Measurements from ENCODE around the gene ADGRA3.

The ADGRA3 gene

DNA sequence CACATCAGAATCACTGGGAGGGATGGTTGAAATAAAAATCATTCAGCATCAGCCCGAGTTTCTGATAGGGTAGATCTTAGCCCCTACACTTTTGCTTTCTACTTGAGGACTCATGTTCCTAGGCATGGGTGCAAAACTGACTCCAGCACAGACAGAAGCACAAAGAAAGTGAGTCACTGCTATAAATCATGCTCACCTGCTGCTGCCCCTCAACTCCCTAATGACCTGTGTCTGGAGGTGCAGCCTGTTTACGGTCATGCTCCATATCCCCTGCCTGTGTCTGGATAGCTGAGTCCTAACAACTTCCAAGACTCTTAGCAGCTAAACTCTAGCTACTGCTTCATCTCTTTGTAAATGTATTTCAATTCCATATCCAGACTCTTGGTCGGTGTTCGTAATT, 57.8 kb downstream of the ADGRA3 start:
- Histone ChIP-seq H3K27me3 (ENCODE audit: insufficient read depth, poor library complexity, severe bottlenecking) (no peaks in the 10 kb centered on the region), H3K4me3 (replicated peaks; ENCODE audit: insufficient read depth, low read length) (no peak overlapping the region), H3K27ac (replicated peaks) (no peak overlapping the region)
- TF ChIP-seq REST (IDR thresholded peaks at IDR 0.05; ENCODE audit: insufficient replicate concordance, low read depth) (no peak), GABPA (IDR thresholded peaks at IDR 0.05; ENCODE audit: low read depth) (no peak)
- TF ChIP-seq, protein P1, sequence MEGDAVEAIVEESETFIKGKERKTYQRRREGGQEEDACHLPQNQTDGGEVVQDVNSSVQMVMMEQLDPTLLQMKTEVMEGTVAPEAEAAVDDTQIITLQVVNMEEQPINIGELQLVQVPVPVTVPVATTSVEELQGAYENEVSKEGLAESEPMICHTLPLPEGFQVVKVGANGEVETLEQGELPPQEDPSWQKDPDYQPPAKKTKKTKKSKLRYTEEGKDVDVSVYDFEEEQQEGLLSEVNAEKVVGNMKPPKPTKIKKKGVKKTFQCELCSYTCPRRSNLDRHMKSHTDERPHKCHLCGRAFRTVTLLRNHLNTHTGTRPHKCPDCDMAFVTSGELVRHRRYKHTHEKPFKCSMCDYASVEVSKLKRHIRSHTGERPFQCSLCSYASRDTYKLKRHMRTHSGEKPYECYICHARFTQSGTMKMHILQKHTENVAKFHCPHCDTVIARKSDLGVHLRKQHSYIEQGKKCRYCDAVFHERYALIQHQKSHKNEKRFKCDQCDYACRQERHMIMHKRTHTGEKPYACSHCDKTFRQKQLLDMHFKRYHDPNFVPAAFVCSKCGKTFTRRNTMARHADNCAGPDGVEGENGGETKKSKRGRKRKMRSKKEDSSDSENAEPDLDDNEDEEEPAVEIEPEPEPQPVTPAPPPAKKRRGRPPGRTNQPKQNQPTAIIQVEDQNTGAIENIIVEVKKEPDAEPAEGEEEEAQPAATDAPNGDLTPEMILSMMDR (IDR thresholded peaks at IDR 0.05; ENCODE audit: insufficient read depth, low read length) = no peak
- DNase-seq (ENCODE audit: low read depth in 1 of 2, low spot score in 1 of 2) = no peak

DNA sequence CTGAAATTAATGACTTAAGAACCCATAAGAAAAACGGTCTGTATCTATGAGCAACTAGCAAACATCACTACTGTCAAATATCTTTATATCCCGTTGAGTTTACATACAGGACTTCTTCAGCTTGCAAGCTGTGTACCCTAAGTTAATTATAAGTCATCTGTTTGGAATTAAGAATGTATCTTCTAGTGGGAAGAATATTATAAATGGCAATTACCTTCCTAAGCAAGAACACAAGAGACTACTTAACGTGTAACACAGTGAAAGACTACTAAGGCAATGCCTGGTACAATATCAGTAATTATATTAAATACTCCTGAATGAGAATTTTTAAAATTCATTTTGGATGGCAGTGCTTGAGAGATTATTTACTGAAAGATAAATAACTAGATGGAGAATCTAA, 58.5 kb downstream of the ADGRA3 start:
- H3K27ac ChIP-seq (replicated peaks) = no peak overlapping the region
- no peak overlapping the region for H3K4me3 ChIP-seq (replicated peaks; ENCODE audit: insufficient read depth, low read length)
- H3K27me3 ChIP-seq (ENCODE audit: insufficient read depth, poor library complexity, severe bottlenecking) = no peaks in the 10 kb centered on the region
- no peak for DNase-seq (ENCODE audit: low read depth in 1 of 2, low spot score in 1 of 2)
- no peak for TF ChIP-seq GABPA (IDR thresholded peaks at IDR 0.05; ENCODE audit: low read depth)
- TF ChIP-seq POLR2AphosphoS5 (IDR thresholded peaks at IDR 0.05; ENCODE audit: low read depth) = no peak
- TF ChIP-seq, protein P1 (IDR thresholded peaks at IDR 0.05; ENCODE audit: insufficient read depth, low read length) = no peak
- TF ChIP-seq SPI1 (IDR thresholded peaks at IDR 0.05; ENCODE audit: borderline replicate concordance, low read depth) = no peak
- TF ChIP-seq REST (IDR thresholded peaks at IDR 0.05; ENCODE audit: insufficient replicate concordance, low read depth) = no peak

DNA sequence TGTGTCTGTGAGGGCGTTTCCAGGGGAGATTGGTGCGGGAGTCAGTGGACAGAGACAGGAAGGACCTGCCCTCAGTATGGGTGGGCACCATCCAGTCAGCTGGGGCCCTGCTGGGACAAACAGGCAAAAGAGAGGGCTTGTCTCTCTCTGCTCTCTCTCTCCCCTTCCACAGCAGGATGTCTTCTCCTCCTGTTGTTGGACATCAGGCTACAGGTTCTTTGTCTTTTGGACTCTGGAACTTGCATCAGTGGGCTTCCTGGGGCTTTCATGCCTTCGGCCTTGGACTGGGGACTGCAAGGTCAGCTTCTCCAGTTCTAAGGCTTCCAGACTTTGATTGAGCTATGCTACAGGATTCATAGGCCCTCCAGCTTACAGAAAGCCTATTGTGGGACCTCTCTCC, 59.6 kb downstream of the ADGRA3 start:
- Histone ChIP-seq H3K4me3 (replicated peaks; ENCODE audit: insufficient read depth, low read length) (no peak overlapping the region), H3K27ac (replicated peaks) (no peak overlapping the region), H3K27me3 (ENCODE audit: insufficient read depth, poor library complexity, severe bottlenecking) (no peaks in the 10 kb centered on the region)
- DNase-seq (ENCODE audit: low read depth in 1 of 2, low spot score in 1 of 2) = no peak
- TF ChIP-seq, protein P1 (IDR thresholded peaks at IDR 0.05; ENCODE audit: insufficient read depth, low read length) = no peak
- no peak for TF ChIP-seq GABPA (IDR thresholded peaks at IDR 0.05; ENCODE audit: low read depth)
- no peak for TF ChIP-seq POLR2AphosphoS5 (IDR thresholded peaks at IDR 0.05; ENCODE audit: low read depth)
- TF ChIP-seq REST (IDR thresholded peaks at IDR 0.05; ENCODE audit: insufficient replicate concordance, low read depth) = no peak
- TF ChIP-seq SPI1 (IDR thresholded peaks at IDR 0.05; ENCODE audit: borderline replicate concordance, low read depth) = no peak
